ENCODE results near the gene ARHGAP26. TPM values are rescaled to one million over a fixed set of nuclear protein-coding genes. Genes with fewer than 3 reads are reported as not detected.

The ARHGAP26 gene
- total and polyA plus RNA-seq, 2 donors (not counting 1 experiment from before 2014, with no cell fraction given) = 4.1 to 6.8 TPM

DNA sequence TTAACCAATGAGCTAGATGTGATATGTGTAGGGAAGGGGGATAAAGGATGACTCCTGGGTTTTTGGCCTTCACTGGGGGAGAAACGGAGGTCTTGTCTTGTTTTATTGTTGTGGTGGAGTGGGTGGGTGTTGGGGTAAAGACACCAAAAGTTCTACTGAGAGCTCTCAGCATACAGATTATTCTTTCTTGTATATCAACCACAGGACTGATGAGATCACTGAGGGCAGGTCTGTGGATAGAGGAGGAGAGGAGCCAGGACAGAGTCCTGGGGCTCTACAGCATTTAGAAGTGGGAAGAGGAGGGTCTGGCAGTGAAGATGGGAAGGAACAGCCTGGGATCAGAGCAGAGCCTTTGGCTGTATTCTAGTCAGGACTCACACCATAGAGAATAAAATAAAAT is 310.8 kb downstream of the ARHGAP26 start:
- Histone ChIP-seq H3K79me2 (ENCODE audit: control insufficient read depth, insufficient read depth, low read length) (no peaks in the 10 kb centered on the region), H3K27me3 (ENCODE audit: control insufficient read depth, insufficient read depth, low read length) (no peaks in the 10 kb centered on the region), H3K9me3 (ENCODE audit: control insufficient read depth, insufficient read depth, low read depth, low read length) (no peaks in the 10 kb centered on the region), H3K9ac (ENCODE audit: insufficient read depth, low read length) (no peak overlapping the region), H4K20me1 (ENCODE audit: control insufficient read depth, extremely low read depth, insufficient read depth, low read length) (no peaks in the 10 kb centered on the region), H3K36me3 (ENCODE audit: control insufficient read depth, insufficient read depth, low read length) (no peaks in the 10 kb centered on the region), H2AFZ (ENCODE audit: low read length) (no peak overlapping the region), H3K4me3 (replicated peaks in 1 of 4; ENCODE audit: control extremely low read depth in 1 of 4, insufficient read depth in 1 of 4, low read depth in 3 of 4, low read length in 4 of 4) (no peak overlapping the region), H3K27ac (ENCODE audit: insufficient read depth, low read length) (no peak overlapping the region), H3K4me1 (ENCODE audit: control insufficient read depth, extremely low read depth, insufficient read depth, low read length) (no peaks in the 10 kb centered on the region), H3K4me2 (ENCODE audit: extremely low read depth, insufficient read depth, low read length) (no peak overlapping the region)
- TF ChIP-seq, protein P1, sequence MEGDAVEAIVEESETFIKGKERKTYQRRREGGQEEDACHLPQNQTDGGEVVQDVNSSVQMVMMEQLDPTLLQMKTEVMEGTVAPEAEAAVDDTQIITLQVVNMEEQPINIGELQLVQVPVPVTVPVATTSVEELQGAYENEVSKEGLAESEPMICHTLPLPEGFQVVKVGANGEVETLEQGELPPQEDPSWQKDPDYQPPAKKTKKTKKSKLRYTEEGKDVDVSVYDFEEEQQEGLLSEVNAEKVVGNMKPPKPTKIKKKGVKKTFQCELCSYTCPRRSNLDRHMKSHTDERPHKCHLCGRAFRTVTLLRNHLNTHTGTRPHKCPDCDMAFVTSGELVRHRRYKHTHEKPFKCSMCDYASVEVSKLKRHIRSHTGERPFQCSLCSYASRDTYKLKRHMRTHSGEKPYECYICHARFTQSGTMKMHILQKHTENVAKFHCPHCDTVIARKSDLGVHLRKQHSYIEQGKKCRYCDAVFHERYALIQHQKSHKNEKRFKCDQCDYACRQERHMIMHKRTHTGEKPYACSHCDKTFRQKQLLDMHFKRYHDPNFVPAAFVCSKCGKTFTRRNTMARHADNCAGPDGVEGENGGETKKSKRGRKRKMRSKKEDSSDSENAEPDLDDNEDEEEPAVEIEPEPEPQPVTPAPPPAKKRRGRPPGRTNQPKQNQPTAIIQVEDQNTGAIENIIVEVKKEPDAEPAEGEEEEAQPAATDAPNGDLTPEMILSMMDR (conservative IDR thresholded peaks at IDR 0.05 in 1 of 2, IDR thresholded peaks at IDR 0.05 in 1 of 2; ENCODE audit: low read depth in 1 of 2, low read length in 2 of 2) = no peak
- TF ChIP-seq EZH2 (IDR thresholded peaks at IDR 0.05; ENCODE audit: low read length, missing control alignments) = no peak
- DNase-seq (ENCODE audit: low read depth in 2 of 2) = no peak

DNA sequence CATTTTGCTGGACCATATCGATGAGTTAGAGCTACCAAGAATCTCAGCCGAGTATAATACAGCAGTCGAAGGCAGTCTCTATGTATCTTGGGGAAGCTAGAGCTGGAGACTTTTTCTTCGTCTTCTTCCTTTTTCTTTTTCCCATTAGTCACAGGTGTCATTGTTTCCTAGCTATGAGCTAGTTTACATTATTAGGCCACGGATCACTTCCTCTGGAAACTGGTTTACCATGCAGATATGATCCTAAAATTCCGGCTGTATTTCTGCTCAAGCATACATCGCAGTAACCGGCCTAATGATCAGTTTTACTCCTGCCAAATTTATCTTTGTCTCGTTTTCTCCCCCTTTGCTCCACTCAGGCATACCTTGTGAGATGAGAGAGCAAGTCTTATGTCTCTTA is 312.8 kb downstream of the ARHGAP26 start:
- no peak for TF ChIP-seq EZH2 (IDR thresholded peaks at IDR 0.05; ENCODE audit: low read length, missing control alignments)
- TF ChIP-seq, protein P1 (conservative IDR thresholded peaks at IDR 0.05 in 1 of 2, IDR thresholded peaks at IDR 0.05 in 1 of 2; ENCODE audit: low read depth in 1 of 2, low read length in 2 of 2) = no peak
- no peak overlapping the region for H2AFZ ChIP-seq (ENCODE audit: low read length)
- no peaks in the 10 kb centered on the region for H3K4me1 ChIP-seq (ENCODE audit: control insufficient read depth, extremely low read depth, insufficient read depth, low read length)
- no peak overlapping the region for H3K9ac ChIP-seq (ENCODE audit: insufficient read depth, low read length)
- DNase-seq (ENCODE audit: low read depth in 2 of 2) = no peak
- H4K20me1 ChIP-seq (ENCODE audit: control insufficient read depth, extremely low read depth, insufficient read depth, low read length) = no peaks in the 10 kb centered on the region
- H3K4me2 ChIP-seq (ENCODE audit: extremely low read depth, insufficient read depth, low read length) = no peak overlapping the region
- no peaks in the 10 kb centered on the region for H3K27me3 ChIP-seq (ENCODE audit: control insufficient read depth, insufficient read depth, low read length)
- H3K9me3 ChIP-seq (ENCODE audit: control insufficient read depth, insufficient read depth, low read depth, low read length) = no peaks in the 10 kb centered on the region
- H3K4me3 ChIP-seq (replicated peaks in 1 of 4; ENCODE audit: control extremely low read depth in 1 of 4, insufficient read depth in 1 of 4, low read depth in 3 of 4, low read length in 4 of 4) = no peak overlapping the region
- no peaks in the 10 kb centered on the region for H3K36me3 ChIP-seq (ENCODE audit: control insufficient read depth, insufficient read depth, low read length)
- H3K27ac ChIP-seq (ENCODE audit: insufficient read depth, low read length) = no peak overlapping the region
- no peaks in the 10 kb centered on the region for H3K79me2 ChIP-seq (ENCODE audit: control insufficient read depth, insufficient read depth, low read length)

DNA sequence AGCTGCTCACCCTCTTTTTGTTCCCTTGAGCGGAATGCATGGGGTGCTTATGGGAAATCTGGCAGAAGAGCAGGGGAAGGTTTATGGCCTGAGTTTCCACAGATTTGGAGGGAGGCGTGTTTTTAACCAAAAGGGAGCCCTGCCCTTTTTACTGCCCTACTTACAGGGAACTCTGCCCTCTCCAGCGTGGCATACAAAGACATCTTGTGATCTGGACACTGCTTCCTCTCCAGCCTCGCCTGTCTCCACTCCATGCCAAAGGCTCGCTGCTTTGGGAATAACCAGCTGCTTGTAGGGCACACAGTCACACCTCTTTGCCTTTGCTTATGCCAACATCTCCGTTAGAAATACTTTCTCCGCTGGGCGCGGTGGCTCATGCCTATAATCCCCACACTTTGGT is 314.2 kb downstream of the ARHGAP26 start:
- no peak overlapping the region for H3K4me3 ChIP-seq (replicated peaks in 1 of 4; ENCODE audit: control extremely low read depth in 1 of 4, insufficient read depth in 1 of 4, low read depth in 3 of 4, low read length in 4 of 4)
- H2AFZ ChIP-seq (ENCODE audit: low read length) = no peak overlapping the region
- H3K9me3 ChIP-seq (ENCODE audit: control insufficient read depth, insufficient read depth, low read depth, low read length) = no peaks in the 10 kb centered on the region
- H3K4me2 ChIP-seq (ENCODE audit: extremely low read depth, insufficient read depth, low read length) = no peak overlapping the region
- TF ChIP-seq EZH2 (IDR thresholded peaks at IDR 0.05; ENCODE audit: low read length, missing control alignments) = no peak
- TF ChIP-seq, protein P1 (conservative IDR thresholded peaks at IDR 0.05 in 1 of 2, IDR thresholded peaks at IDR 0.05 in 1 of 2; ENCODE audit: low read depth in 1 of 2, low read length in 2 of 2) = no peak
- H3K79me2 ChIP-seq (ENCODE audit: control insufficient read depth, insufficient read depth, low read length) = no peaks in the 10 kb centered on the region
- no peak for DNase-seq (ENCODE audit: low read depth in 2 of 2)
- no peak overlapping the region for H3K9ac ChIP-seq (ENCODE audit: insufficient read depth, low read length)
- no peaks in the 10 kb centered on the region for H4K20me1 ChIP-seq (ENCODE audit: control insufficient read depth, extremely low read depth, insufficient read depth, low read length)
- H3K27ac ChIP-seq (ENCODE audit: insufficient read depth, low read length) = no peak overlapping the region
- no peaks in the 10 kb centered on the region for H3K4me1 ChIP-seq (ENCODE audit: control insufficient read depth, extremely low read depth, insufficient read depth, low read length)
- no peaks in the 10 kb centered on the region for H3K36me3 ChIP-seq (ENCODE audit: control insufficient read depth, insufficient read depth, low read length)
- no peaks in the 10 kb centered on the region for H3K27me3 ChIP-seq (ENCODE audit: control insufficient read depth, insufficient read depth, low read length)
